H4 (cell line): Measurements from ENCODE around the gene MTR. TPM values are rescaled to one million over a fixed set of nuclear protein-coding genes. Genes with fewer than 3 reads are reported as not detected.

ENCODE experiments used
- DNase-seq: peaks from one replicate; pipeline ENCODE4 v3.0.0-alpha.2; 2015; ENCODE audit warnings: low spot score
- total RNA-seq: library from RNA; depleted of rRNA; stranded (reverse); fragments of >200 nt; shearing (Covaris generic); gene quantifications from 2 replicates; pipeline ENCODE4 v1.2.3, GENCODE V29; 2014

The MTR gene
- total RNA-seq, 1 experiment from 2014 or later, result 11.3 TPM

- no peak for DNase-seq
Observed at GRCh38 chr1:236862615-236863211, 67.6 kb downstream of the MTR start.

DNA sequence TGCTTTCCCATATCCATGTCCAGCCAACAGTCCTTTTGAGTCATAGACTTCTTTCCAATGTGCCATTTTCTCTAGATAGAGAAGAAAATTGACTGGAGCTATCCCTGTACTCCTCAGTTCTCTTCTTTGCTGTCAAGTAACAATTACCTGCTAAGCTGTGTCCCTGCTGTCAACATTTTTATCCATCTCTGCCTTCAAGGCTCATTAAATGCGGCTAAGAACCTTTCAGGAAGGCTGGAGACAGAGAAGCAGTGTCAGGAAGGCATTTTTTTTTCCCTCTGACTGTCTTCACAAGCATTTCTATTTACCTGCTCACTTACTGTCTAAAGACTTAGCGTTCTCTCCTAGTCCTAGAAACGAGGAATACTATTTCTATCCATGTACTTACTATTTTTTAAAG, 69.1 kb downstream of the MTR start:
- DNase-seq, result no peak

DNA sequence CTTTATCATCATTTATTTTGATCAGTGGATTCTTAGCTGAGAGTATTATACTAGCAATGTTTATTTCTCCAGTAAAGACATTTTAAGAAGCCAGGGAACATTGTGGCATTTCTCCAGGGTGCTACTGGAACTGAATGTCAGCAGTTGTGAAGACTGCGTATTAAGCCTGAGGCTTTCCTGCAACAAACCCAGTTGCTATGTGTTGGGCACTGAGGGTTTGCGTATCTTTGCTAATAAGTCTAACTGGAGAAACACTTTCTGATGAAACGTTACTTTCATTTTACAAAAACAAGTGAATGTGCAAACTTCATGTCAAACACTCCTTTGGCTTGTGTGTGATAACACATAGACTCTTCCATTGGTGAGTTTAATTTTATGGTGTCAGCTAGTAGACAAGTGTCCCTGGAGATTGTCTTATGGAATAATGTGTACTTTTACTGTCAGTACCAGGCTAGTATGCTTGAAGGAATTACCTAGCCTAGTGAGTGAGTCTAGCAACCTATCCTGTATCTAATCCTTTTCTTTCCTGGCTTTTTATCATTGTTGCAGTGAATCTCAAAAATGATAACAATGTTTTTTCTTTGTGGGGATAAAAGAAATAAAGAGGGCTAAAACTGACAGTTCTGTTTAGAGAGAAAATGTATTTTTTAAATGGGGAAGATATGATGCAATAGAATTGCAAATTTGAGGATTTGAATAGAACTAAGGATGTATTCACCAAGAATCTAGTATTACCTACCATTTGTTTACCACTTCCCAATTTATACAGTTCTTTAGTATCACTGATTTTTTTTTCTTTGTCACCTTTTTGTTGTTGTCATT, 70.1 kb downstream of the MTR start:
- no peak for DNase-seq

DNA sequence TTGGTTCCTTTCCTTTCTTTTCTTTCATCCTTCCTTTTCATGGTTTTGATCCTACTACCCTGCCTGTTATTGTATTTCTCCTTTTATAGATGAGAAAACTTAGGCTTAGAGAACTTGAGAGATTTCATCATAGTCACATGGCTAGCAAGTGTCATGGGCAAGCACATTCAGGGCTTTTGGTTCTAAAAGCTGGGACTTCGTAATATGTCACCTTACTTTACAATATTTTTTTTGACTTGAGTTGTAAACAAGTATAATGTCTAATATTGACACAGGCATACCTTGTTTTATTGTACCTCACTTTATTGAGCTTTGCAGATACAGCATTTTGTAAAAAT, 70.7 kb downstream of the MTR start:
- DNase-seq, result no peak

GRCh38 chr1:236868625-236869467, 73.8 kb downstream of the MTR start:
- DNase-seq, result peak; percentile 59

DNA sequence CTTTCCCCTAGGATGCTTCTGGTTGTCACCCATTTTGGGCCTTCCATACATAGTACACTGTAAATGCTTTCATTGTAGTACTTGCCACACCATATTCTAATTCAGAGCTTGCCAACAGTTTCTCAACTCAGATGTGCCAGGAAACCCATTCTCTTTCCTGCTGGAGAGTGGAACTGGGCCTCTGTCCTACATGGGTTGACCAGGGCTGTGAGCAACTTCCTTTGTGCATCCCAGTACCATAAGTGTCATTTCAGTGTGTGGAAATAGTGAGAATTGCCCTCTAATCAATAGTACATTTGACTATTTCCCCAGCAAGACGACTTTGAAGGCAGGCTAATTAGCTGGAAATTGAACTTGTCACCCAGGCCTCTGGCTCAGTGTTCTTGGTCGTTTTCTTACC, 74.8 kb downstream of the MTR start:
- no peak for DNase-seq

DNA sequence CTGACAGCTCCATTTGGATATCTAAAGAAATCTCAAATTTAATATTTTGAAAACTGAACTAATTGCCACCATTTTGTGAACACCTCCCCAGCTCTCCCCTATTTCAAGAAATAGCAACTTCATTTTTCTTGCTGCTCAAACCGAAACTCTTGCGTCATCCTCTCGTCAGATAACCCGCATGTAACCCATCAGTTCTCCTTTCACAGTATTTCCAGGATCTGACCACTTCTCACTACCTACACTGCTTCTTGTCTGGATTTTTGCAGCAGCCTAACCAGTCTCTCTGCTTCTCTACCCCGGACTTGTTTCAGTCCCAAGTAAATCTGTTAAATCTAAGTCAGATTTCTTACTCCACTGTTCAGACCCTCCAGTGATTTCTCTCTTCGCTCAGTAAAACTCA, 75.6 kb downstream of the MTR start:
- no peak for DNase-seq

GRCh38 chr1:236872075-236872666, 77.1 kb downstream of the MTR start:
- no peak for DNase-seq

DNA sequence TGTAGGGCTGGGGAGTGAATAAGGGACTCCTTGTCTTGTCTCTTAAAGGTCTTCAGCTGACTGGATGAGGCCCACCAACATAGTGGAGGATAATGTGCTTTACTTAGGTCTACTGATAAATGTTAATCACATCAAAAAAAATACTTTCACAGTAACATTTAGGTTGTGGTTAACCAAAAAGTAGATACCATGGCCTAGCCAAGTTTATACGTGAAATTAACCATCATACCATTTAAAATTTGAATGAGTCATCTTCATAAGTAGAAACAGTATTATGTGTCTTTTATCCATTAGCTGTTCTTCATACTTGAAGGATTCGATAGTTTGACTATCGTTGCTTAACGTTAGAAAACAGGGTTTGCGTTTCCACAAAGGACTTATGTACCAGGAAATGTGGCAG, 80.9 kb downstream of the MTR start:
- DNase-seq, result no peak

DNA sequence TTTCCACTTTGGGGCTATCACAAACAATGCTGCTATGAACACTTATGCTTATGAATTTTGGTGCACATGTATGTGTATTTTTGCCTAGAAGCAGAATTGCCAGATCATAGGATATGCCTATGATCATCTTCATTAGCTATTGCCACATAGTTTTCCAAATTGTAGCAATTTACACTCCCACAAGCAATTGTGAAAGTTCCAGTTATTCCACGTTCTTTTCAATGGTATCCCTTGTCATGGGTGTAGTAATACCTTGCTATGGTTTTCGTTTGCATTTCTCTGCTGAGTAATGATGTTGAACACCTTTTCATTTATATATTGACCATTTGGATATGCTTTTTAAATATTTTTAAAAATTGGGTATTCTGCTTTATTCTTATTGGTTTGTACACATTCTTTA, 82.6 kb downstream of the MTR start:
- no peak for DNase-seq

GRCh38 chr1:236880209-236880608, 85.1 kb downstream of the MTR start:
- no peak for DNase-seq

DNA sequence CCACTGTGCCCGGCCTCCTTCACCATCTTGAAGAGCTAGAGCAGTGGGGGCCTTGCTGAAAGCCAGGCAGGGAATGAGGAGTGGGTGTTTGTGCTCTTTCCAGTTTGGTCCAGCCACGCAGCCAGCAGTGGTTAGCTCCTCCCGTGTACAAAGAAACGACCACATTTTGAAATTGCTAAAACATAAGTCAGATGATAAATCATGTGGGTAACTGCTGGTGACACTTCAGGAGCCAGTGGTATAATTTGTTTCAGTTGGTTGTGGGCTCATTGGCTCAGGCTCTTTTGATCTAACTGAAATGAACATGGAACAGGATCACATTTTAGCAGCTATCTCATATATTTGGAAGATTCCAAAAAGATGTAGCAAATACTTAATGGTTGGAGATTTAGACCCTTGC, 87.6 kb downstream of the MTR start:
- no peak for DNase-seq

DNA sequence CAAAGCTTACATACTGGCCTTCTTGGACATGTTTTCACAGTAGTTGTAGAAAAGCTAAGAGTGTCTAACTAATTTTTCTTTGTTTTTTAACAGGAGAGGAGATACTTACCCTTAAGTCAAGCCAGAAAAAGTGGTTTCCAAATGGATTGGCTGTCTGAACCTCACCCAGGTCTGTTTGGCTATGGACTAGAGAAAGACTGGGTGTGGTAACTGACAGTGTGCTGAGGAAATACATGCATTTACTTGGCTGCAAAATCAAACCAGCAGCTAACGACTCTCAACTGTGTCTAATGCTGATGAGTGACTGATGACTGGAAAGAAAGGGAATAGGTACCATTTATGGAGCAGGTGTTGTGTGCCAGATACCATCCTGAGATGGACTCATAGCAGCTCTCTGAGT, 91.1 kb downstream of the MTR start:
- DNase-seq, result no peak

GRCh38 chr1:236887081-236887480, 92.0 kb downstream of the MTR start:
- no peak for DNase-seq

- no peak for DNase-seq
Observed at GRCh38 chr1:236888126-236888525, 93.0 kb downstream of the MTR start.

DNA sequence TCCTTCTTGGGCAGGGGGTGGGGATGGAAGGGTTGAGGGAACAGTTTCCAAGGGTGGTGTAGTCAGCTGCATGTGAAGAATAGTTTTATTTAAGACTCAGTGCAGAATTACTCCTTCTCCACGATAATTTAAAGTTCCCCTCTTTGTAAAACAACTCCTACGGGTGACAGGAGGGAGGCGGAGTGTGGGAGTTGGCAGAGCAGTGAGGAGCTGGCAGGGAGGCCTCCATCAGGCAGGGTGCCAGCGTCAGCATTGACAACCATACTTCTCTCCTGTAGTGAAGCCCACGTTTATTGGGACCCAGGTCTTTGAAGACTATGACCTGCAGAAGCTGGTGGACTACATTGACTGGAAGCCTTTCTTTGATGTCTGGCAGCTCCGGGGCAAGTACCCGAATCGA, 93.8 kb downstream of the MTR start:
- no peak for DNase-seq

DNA sequence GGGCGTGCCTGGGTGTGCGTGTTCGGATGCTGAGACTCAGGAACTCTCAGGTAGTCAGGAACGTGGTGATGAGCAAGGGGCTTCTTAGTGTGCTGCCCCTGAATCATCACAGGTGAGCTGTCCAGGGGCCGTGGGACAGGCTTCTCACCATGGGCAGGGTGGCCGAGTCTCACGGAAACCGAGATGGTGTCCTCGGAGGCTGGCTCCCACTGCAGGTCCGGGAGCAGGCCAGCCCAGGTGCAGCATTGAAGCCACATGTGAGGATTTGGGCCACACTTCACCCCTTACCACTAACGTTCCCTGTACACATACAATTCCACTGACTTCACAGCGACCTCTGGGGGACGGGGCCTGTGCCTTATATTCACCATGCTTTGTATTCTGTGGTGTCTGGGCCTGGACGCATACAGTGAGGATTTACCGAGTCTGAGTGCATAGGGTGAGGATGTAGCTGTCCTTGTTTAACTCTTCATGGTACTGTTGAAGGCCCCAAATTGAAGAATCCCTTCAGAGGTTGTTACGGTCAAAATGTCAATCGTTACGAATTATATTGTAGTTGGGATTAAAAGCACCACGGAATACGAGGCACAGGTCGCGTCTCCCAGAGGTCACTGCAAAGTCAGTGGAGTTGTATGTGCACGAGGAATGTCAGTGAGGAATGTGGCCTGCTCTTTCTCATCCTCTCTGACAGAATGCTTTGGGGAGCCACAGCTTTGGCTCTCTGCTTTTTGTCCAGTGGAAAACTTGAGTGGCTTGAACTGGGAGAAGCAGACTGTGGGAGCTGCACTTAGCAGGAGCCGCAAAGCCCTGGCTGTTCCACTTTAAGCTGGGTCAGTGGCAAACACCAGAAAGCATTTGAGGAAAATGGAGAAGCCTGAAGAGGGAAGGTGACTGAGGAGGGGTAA, 95.3 kb downstream of the MTR start:
- no peak for DNase-seq

- DNase-seq, result no peak
Observed at GRCh38 chr1:236893626-236894545, 98.8 kb downstream of the MTR start.

GRCh38 chr1:236895665-236896387, 100.7 kb downstream of the MTR start:
- DNase-seq, result no peak

DNA sequence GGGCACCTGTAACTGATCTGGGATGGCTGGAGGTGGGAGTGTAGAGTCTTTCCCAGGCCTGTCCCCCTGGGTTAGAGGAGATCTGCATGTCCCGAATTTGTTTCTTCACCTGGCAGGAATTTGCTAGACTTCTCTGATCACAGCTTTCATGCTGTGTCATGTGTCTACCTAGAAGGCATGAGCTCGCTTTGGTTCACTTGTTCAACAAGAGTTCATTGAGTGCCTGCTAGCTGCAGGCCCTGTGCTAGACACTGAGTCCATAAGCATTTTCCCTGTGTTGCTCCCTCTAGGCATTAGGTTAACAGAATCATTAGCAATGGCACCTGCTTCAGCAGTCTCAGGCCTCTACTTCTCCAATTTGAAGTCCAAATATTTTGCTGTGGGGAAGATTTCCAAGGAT, 101.6 kb downstream of the MTR start:
- no peak for DNase-seq
